B cell (primary cell): Measurements from ENCODE around the gene VWA5A.

Experiments used
- EZH2 ChIP-seq: IDR thresholded peaks from 2 replicates; pipeline ENCODE4 v1.6.1; 2012; ENCODE audit warnings: borderline replicate concordance, low read depth, mild to moderate bottlenecking, moderate library complexity, low read length; ENCODE audit not compliant: insufficient read depth, poor library complexity, severe bottlenecking
- TF ChIP-seq, protein P1 (sequence below): fragments of 200-600 bp; IDR thresholded peaks from one replicate; pipeline ENCODE4 v1.8.0; 2022; ENCODE audit warnings: antibody characterized with exemption, mild to moderate bottlenecking

DNA sequence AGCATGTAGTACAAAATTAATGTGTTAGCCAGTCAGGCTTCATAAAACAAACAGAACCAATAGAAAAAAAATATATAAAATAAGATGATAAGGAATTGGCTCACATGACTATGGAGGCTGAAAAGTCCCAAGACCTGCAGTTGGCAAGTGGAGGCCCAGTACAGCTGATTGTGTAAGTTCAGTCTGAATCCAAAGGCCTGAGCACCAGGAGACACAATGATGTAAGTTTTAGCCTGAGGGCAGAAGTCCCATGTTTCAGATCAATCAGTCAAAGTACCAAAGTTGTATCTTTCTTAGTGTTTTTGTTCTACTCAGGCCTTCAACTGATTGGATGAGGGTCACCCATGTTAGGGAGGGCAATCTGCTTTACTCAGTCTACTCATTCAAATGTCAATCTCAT is 53.5 kb downstream of the VWA5A start:
- TF ChIP-seq, protein P1, sequence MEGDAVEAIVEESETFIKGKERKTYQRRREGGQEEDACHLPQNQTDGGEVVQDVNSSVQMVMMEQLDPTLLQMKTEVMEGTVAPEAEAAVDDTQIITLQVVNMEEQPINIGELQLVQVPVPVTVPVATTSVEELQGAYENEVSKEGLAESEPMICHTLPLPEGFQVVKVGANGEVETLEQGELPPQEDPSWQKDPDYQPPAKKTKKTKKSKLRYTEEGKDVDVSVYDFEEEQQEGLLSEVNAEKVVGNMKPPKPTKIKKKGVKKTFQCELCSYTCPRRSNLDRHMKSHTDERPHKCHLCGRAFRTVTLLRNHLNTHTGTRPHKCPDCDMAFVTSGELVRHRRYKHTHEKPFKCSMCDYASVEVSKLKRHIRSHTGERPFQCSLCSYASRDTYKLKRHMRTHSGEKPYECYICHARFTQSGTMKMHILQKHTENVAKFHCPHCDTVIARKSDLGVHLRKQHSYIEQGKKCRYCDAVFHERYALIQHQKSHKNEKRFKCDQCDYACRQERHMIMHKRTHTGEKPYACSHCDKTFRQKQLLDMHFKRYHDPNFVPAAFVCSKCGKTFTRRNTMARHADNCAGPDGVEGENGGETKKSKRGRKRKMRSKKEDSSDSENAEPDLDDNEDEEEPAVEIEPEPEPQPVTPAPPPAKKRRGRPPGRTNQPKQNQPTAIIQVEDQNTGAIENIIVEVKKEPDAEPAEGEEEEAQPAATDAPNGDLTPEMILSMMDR = no peak
- TF ChIP-seq EZH2 = no peak
